ENCODE measurements around the gene ZNF385B.

ZNF385B gene

DNA sequence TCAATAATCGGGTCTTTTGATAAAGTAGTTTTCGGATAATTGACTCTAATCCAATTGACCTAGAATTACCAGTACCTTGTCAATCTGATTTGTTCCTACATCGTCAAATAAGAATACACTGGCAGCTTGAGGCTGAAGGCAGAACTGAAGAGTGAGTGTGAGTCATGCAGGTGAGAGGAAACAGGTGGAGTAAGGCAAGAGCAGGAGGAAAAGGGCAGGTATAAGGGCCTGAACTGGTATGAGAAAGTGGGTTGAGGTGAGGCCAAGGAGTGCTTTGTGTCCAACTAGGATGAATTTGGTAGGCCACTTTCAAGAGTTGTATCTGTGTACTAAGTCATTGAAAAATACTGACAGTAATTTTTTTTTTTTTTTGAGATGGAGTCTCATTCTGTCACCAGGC is 186.0 kb downstream of the ZNF385B start:
- DNase-seq (ENCODE audit: low read depth) = no peak
- TF ChIP-seq CTCF (conservative IDR thresholded peaks at IDR 0.05; ENCODE audit: control insufficient read depth, insufficient read depth, low read depth, low read length) = no peak
- no peak overlapping the region for H3K4me3 ChIP-seq (ENCODE audit: control insufficient read depth, low read depth, low read length)

- DNase-seq (ENCODE audit: low read depth) = peak; percentile 69
- no peak overlapping the region for H3K4me3 ChIP-seq (ENCODE audit: control insufficient read depth, low read depth, low read length)
- no peak for TF ChIP-seq CTCF (conservative IDR thresholded peaks at IDR 0.05; ENCODE audit: control insufficient read depth, insufficient read depth, low read depth, low read length)
These were observed 190.1 kb downstream of the ZNF385B start for GRCh38 chr2:179671043-179671981.

- TF ChIP-seq CTCF (conservative IDR thresholded peaks at IDR 0.05; ENCODE audit: control insufficient read depth, insufficient read depth, low read depth, low read length) = no peak
- DNase-seq (ENCODE audit: low read depth) = no peak
- H3K4me3 ChIP-seq (ENCODE audit: control insufficient read depth, low read depth, low read length) = no peak overlapping the region
These were observed 192.2 kb downstream of the ZNF385B start for GRCh38 chr2:179669196-179669595.

GRCh38 chr2:179664972-179665812 is 196.2 kb downstream of the ZNF385B start:
- TF ChIP-seq CTCF (conservative IDR thresholded peaks at IDR 0.05; ENCODE audit: control insufficient read depth, insufficient read depth, low read depth, low read length) = no peak
- no peak for DNase-seq (ENCODE audit: low read depth)
- no peak overlapping the region for H3K4me3 ChIP-seq (ENCODE audit: control insufficient read depth, low read depth, low read length)

DNA sequence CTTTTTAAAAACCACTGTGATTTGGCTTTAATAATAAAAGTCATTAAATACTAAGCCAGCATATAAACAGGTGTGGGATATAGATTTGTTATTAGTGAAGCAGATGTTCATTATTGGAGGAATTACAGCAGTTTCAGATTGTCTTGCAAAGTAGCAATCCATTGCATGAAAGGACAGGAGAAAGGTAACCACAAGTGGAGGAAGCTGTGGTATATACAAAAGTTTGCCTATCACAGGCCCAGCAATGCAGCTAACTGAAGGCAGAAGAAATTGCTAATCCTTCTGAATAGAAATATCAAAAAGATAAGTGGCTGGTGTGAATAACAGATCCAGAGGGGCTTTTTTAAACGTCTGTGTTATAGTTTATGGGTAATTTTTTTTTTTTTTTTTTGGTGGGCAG is 199.4 kb downstream of the ZNF385B start:
- H3K4me3 ChIP-seq (ENCODE audit: control insufficient read depth, low read depth, low read length) = no peak overlapping the region
- no peak for DNase-seq (ENCODE audit: low read depth)
- TF ChIP-seq CTCF (conservative IDR thresholded peaks at IDR 0.05; ENCODE audit: control insufficient read depth, insufficient read depth, low read depth, low read length) = no peak

- no peak overlapping the region for H3K4me3 ChIP-seq (ENCODE audit: control insufficient read depth, low read depth, low read length)
- no peak for DNase-seq (ENCODE audit: low read depth)
- TF ChIP-seq CTCF (conservative IDR thresholded peaks at IDR 0.05; ENCODE audit: control insufficient read depth, insufficient read depth, low read depth, low read length) = no peak
These were observed 204.3 kb downstream of the ZNF385B start for GRCh38 chr2:179657068-179657595.
